ENCODE measurements around the gene CYP20A1.

Gene CYP20A1

DNA sequence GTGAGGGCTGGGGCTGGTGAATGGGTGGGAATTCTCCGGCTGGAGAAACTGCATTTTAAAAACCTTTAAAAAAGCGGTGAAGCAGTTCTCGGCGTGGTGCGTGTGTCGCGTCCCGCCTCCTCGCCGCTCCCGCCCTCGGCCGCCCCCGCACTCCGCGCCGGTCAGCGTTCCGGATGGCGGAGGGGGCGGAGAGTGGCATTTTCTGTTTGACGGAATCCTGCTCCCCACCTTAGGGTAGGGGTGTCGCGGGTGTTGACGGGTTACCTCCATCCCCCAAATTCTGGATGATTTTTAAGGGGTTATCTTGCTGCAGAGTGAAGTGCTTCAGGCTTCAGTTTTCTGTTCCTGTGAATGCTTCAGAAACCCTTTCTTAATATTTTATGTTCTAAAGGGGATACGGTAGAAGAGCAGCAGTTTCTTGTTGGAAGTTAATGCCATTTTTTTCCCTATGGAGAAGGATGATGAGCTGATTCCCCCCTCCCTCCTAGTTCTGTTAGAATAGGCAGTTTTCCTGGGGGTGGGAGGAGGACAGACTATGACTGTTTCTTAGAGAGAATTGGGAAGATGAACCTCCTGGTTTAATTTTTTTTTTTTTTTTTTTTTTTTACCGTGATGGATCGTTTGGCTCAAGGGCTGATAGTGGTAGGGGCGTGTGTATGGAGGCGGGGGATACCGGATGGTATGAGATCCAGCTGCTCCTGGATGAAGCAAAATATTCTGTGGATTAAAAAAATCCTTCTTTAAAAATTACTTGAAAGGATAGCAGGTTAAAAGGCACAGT is 90.1 kb downstream of the CYP20A1 start:
- ChIA-PET CTCF (interaction anchor here (0.6 to 0.7 kb wide), 2 partner anchors 96 to 262 kb away, joined by 3 read pairs; no protein-coding TSS in a partner anchor), POLR2A (interaction anchor here (0.6 to 0.8 kb wide), 2 partner anchors 36 to 172 kb away, joined by 4 read pairs; no protein-coding TSS in a partner anchor)
- Histone ChIP-seq H3K27ac (ENCODE audit: extremely low read depth, low read depth, low read length) (peak overlapping the region; percentile 84), H3K36me3 (ENCODE audit: control insufficient read depth in 2 of 2, insufficient read depth in 1 of 2, low read length in 2 of 2) (no peaks in the 10 kb centered on the region; a peak in 1 of 3 replicates), H3K4me1 (ENCODE audit: control insufficient read depth, insufficient read depth, low read length) (peaks cover 7% of the 10 kb centered on the region; the same call in 1 of the 2 replicates), H3K4me3 (ENCODE audit: low read depth, low read length) (peak overlapping the region; percentile 83), H3K9me3 (ENCODE audit: control insufficient read depth, insufficient read depth, low read depth, low read length) (no peaks in the 10 kb centered on the region)
- TF ChIP-seq SP2 (tag by site-specific recombination; IDR thresholded peaks at IDR 0.05) (peak; percentile 80), ZNF404 (tag by site-specific recombination; IDR thresholded peaks at IDR 0.05) (no peak), ZBTB8A (tag by site-specific recombination; IDR thresholded peaks at IDR 0.05) (no peak), ZNF514 (tag by site-specific recombination; IDR thresholded peaks at IDR 0.05) (no peak), ZNF791 (tag by site-specific recombination; IDR thresholded peaks at IDR 0.05) (no peak), ZNF302 (tag by site-specific recombination; IDR thresholded peaks at IDR 0.05; ENCODE audit: low read depth) (no peak), MZF1 (tag by site-specific recombination; IDR thresholded peaks at IDR 0.05; ENCODE audit: borderline replicate concordance) (0 out of 2 replicates have a peak, but pooled peaks have one; percentile 25), PRDM4 (tag by site-specific recombination; IDR thresholded peaks at IDR 0.05) (peak; percentile 87), ZNF211 (tag by site-specific recombination; IDR thresholded peaks at IDR 0.05; ENCODE audit: low read depth) (no peak), ZNF175 (tag by site-specific recombination; IDR thresholded peaks at IDR 0.05) (no peak), ZNF501 (tag by site-specific recombination; IDR thresholded peaks at IDR 0.05) (no peak), PATZ1 (tag by site-specific recombination; IDR thresholded peaks at IDR 0.05) (peak; percentile 64; the same call in 1 of the 2 replicates), ZXDB (tag by site-specific recombination; IDR thresholded peaks at IDR 0.05) (no peak), ZNF768 (tag by site-specific recombination; IDR thresholded peaks at IDR 0.05) (no peak), ZFP69B (tag by site-specific recombination; IDR thresholded peaks at IDR 0.05) (no peak), ZNF335 (tag by site-specific recombination; conservative IDR thresholded peaks at IDR 0.05) (peak; percentile 34), ZNF423 (tag by site-specific recombination; IDR thresholded peaks at IDR 0.05) (no peak), KLF9 (tag by site-specific recombination; IDR thresholded peaks at IDR 0.05; ENCODE audit: low read depth) (0 out of 2 replicates have a peak, but pooled peaks have one; percentile 39), ZFP41 (tag by site-specific recombination; IDR thresholded peaks at IDR 0.05; ENCODE audit: borderline replicate concordance) (no peak), ZNF202 (tag by site-specific recombination; IDR thresholded peaks at IDR 0.05; ENCODE audit: borderline replicate concordance) (no peak), ZNF529 (tag by site-specific recombination; IDR thresholded peaks at IDR 0.05; ENCODE audit: insufficient replicate concordance) (no peak), ZNF184 (tag by site-specific recombination; IDR thresholded peaks at IDR 0.05) (no peak), IKZF3 (tag by site-specific recombination; IDR thresholded peaks at IDR 0.05) (no peak), ZSCAN23 (tag by site-specific recombination; IDR thresholded peaks at IDR 0.05) (no peak), EGR2 (tag by site-specific recombination; IDR thresholded peaks at IDR 0.05; ENCODE audit: low read depth) (peak; percentile 74)
- TF ChIP-seq, protein P1, sequence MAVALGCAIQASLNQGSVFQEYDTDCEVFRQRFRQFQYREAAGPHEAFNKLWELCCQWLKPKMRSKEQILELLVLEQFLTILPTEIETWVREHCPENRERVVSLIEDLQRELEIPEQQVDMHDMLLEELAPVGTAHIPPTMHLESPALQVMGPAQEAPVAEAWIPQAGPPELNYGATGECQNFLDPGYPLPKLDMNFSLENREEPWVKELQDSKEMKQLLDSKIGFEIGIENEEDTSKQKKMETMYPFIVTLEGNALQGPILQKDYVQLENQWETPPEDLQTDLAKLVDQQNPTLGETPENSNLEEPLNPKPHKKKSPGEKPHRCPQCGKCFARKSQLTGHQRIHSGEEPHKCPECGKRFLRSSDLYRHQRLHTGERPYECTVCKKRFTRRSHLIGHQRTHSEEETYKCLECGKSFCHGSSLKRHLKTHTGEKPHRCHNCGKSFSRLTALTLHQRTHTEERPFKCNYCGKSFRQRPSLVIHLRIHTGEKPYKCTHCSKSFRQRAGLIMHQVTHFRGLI (tag by site-specific recombination; IDR thresholded peaks at IDR 0.05) = no peak
- TF ChIP-seq, protein P2, sequence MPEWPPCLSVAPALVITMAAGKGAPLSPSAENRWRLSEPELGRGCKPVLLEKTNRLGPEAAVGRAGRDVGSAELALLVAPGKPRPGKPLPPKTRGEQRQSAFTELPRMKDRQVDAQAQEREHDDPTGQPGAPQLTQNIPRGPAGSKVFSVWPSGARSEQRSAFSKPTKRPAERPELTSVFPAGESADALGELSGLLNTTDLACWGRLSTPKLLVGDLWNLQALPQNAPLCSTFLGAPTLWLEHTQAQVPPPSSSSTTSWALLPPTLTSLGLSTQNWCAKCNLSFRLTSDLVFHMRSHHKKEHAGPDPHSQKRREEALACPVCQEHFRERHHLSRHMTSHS (tag by site-specific recombination; IDR thresholded peaks at IDR 0.05) = no peak
- TF ChIP-seq, protein P3, sequence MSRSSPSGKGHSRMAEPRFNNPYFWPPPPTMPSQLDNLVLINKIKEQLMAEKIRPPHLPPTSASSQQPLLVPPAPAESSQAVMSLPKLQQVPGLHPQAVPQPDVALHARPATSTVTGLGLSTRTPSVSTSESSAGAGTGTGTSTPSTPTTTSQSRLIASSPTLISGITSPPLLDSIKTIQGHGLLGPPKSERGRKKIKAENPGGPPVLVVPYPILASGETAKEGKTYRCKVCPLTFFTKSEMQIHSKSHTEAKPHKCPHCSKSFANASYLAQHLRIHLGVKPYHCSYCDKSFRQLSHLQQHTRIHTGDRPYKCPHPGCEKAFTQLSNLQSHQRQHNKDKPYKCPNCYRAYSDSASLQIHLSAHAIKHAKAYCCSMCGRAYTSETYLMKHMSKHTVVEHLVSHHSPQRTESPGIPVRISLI (tag by site-specific recombination; IDR thresholded peaks at IDR 0.05) = peak; percentile 68; the same call in 1 of the 2 replicates
- TF ChIP-seq, protein P4, sequence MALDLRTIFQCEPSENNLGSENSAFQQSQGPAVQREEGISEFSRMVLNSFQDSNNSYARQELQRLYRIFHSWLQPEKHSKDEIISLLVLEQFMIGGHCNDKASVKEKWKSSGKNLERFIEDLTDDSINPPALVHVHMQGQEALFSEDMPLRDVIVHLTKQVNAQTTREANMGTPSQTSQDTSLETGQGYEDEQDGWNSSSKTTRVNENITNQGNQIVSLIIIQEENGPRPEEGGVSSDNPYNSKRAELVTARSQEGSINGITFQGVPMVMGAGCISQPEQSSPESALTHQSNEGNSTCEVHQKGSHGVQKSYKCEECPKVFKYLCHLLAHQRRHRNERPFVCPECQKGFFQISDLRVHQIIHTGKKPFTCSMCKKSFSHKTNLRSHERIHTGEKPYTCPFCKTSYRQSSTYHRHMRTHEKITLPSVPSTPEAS (tag by site-specific recombination; IDR thresholded peaks at IDR 0.05) = no peak

Measured in HEK293 (cell line).